Measurements from ENCODE around the gene DNAI4. TPM values are rescaled to one million over a fixed set of nuclear protein-coding genes. Genes with fewer than 3 reads are reported as not detected.

The DNAI4 gene
- total and polyA plus RNA-seq, 2 of the 8 experiments (the other 6 are each of a cell fraction or from before 2014, with no cell fraction given) = 0.32 to 2.1 TPM

- no peak for TF ChIP-seq CHD7 (IDR thresholded peaks at IDR 0.05; ENCODE audit: insufficient replicate concordance, low read length)
- no peak for TF ChIP-seq RNF2 (IDR thresholded peaks at IDR 0.05; ENCODE audit: borderline replicate concordance, low read depth, low read length, missing control alignments, poor library complexity, severe bottlenecking)
- TF ChIP-seq SP4 (IDR thresholded peaks at IDR 0.05; ENCODE audit: low read length) = no peak
- no peak for TF ChIP-seq SIX5 (IDR thresholded peaks at IDR 0.05; ENCODE audit: low read depth, low read length)
- TF ChIP-seq BCL11A (IDR thresholded peaks at IDR 0.05; ENCODE audit: low read depth in 2 of 2, low read length in 2 of 2) = no peak
- no peak for TF ChIP-seq BACH1 (IDR thresholded peaks at IDR 0.05; ENCODE audit: low read length)
Measured at GRCh38 chr1:66769512-66770229, 155.0 kb downstream of the DNAI4 start (continued).

Measured in H1 (cell line).